Hematopoietic multipotent progenitor cell treated with erythropoietin and hydrocortisone succinate and interleukin-3 and kit ligand, for 6 days (in vitro differentiated cells): Measurements from ENCODE around the gene OCA2.
A peak's percentile ranks its signal among the peaks of the same experiment; 100 is the strongest.

Source experiments
- DNase-seq: peaks from one replicate; pipeline ENCODE4 v3.0.0-alpha.2; 2015

The OCA2 gene

GRCh38 chr15:28101983-28102441, 2.9 kb upstream of the OCA2 start:
- DNase-seq, result no peak

GRCh38 chr15:28101201-28101600, 2.1 kb upstream of the OCA2 start:
- no peak for DNase-seq

GRCh38 chr15:28100516-28101195, 1.5 kb upstream of the OCA2 start:
- no peak for DNase-seq

GRCh38 chr15:28099555-28100140, 533 bp upstream of the OCA2 start:
- no peak for DNase-seq

GRCh38 chr15:28098360-28098765, 752 bp downstream of the OCA2 start:
- no peak for DNase-seq

DNA sequence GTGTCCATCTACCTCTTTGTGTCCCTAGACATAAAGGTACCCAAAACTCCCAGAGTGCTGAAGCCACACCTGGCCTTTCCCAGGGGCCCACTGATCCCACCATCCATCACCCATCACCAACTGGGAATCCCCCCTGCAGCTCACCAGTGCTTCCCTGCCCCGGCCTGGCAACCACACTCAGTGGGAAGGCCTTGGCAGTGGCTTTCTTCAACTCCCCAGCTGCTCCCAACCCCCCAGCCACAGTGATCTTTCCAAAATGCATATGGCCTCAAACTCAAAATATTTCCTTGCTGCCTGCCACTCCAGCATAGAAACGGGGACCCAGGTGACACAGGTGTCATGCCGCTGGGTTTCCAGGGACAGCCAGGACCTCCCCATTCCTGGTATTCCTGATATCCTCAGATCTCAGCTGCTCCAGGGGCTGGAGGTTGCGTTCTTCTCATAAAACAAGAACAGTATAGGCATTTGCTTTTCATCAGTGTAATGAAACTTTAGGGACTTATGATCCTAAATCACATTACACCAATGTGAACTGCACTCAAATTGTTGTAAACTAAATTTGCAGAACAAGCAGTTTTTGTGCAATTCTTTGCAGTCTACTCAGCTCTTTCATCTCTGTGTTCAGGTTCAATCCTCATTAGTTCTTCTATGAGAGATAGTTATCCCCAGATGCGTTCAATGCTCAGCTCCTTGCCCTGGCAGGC, 1.3 kb downstream of the OCA2 start:
- DNase-seq, result no peak

GRCh38 chr15:28096670-28097431, 2.3 kb downstream of the OCA2 start:
- DNase-seq, result peak; percentile 18

GRCh38 chr15:28096411-28096669, 2.8 kb downstream of the OCA2 start:
- no peak for DNase-seq

GRCh38 chr15:28094732-28095521, 4.2 kb downstream of the OCA2 start:
- DNase-seq, result peak; percentile 34

DNA sequence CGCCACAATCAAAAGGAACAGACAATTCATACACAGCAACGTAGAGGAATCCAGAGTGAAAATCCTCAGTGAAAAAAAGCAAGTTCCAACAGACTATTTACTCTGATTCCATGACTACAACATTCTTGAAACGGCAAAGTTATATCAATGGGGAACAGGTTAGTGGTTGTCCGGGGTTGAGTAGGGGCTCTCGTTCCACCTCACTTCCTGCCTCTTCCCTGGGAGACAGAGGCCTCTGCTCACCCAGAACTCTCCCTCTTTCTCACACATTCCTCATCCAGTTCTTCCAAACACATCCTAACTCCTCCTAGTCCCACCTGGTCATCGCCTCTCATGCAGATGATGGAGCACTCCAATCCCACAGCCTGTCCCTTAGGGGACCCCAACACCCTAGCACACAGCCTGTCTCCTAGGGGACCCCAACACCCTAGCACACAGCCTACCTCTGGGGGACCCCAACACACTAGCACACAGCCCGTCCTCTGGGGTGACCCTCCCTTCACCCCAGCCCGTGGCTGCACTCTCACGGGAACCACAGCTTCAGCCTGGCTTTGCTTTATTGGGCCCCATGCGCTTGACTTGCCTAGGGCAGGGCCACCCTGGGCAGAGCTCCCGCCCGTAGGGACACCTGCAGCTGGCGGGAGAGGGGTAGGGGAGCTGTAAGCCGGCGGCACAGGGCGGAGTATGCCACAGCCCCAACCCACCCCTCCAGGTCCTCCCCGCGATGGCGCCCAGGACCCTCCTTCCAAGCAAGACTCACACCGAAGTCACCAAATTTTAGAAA, 5.2 kb downstream of the OCA2 start:
- no peak for DNase-seq

DNA sequence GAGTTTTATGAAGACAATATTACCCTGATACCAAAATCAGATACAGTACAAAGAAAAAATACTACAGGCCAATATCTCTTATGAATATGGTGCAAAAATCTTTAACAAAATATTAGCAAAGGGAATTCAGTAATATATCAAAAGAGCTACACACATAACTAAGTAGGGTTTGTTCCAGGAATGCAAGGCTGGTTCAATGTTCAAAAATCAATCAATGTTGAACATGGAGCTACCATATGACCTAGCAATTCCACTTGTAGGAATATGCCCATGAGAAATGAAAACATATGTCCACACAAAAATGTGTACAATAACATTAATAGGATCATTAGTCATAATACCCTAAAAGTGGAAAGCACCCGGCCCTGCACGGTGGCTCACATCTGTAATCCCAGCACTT, 7.8 kb downstream of the OCA2 start:
- no peak for DNase-seq

GRCh38 chr15:28086175-28086703, 12.9 kb downstream of the OCA2 start:
- peak; percentile 88 for DNase-seq

DNA sequence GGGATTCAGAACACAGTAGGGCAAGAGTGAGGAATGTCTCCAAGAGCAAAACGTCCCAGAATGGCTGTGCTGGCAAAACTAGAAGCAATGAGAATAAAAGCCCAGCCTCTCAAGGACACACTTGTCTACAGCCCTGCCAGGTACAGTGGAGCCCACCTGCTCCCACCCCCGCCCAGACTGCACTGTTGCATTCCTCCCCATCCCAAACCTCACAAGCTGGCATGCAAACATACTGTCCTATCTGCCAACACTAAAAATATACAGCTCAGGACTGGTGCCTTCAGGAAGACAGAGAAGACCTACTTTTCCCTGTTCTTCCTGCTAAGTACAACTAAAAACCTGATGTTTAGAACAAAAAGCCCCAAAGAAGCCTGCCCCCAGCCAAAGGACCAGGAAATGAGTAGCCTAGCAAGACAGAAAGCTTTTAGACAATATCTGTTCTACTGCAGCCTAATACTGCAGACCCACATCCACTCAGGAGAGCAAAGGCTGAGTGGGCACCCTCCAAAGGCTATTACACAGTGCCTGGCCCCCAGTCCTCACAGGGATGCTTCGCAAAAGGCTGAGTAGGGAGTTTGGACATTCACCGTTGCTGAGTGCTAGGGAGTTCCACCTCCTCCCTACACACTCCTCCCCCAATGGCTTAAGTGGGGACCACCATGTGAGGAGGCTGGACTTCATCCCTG, 13.5 kb downstream of the OCA2 start:
- DNase-seq, result no peak

- no peak for DNase-seq
Measured at GRCh38 chr15:28084547-28084946, 14.6 kb downstream of the OCA2 start.

DNA sequence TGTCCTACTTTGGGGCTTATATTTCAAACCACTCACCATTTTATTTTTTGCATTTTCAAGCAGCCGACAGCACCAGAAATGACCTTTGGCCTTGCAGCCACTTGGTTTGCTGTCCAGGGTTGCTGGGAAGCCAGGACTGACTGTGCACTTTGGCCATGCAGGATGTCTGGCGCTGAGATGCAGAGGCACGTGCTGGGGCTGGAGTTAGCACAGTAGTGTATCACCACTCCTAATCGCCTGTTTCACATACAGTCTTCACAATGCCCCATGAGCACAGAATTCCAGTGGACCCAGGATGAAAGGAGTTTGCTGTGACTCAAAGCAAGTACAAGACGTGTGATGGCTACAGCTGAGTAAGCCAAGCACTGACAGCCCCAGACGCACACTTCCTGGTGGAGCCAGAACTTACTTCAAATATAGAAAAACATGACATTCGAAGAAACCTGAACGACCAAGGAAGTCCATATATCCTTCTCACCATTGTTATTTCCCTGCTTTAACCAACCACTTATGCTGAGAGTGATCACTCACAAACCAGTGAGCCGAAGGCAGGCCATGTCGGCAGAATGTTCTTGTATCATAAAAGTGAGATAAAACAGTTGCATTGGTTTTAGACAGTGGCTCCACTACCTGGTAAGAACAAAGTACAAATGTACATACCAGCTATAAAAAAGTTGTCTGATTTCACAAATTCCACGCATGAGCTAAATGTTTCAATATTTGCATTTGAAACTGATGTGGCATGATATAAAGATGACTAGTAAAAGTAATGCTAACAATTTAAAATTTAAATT, 16.0 kb downstream of the OCA2 start:
- DNase-seq, result no peak

DNA sequence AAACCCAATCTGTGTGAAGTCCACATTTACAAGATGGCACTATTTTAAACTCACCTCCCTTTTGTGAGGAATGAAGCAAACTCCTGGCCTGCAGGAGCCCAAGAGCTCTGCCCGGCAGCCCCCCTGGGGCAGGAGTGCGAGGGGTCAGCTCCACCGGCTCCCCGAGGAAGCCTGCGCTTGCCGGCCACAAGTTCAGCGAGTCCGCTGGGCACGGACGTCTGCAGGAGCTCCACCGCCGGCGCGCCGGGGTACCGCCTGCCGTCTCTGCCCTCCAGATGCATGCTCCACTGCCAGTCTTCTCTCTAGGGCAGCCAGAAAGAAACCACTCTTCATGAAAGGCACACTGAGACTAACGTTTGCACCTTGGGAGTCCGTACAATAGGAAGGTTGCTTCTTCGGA, 17.5 kb downstream of the OCA2 start:
- DNase-seq, result no peak

- DNase-seq, result no peak
Measured at GRCh38 chr15:28080386-28080785, 18.7 kb downstream of the OCA2 start.

GRCh38 chr15:28079313-28079969, 19.7 kb downstream of the OCA2 start:
- no peak for DNase-seq

- no peak for DNase-seq
Measured at GRCh38 chr15:28078191-28078719, 20.9 kb downstream of the OCA2 start.

- DNase-seq, result no peak
Measured at GRCh38 chr15:28075573-28075972, 23.5 kb downstream of the OCA2 start.
